NCI-H345 treated with DMSO at 0.1 percent for 48 hours (cell line): Measurements from ENCODE around the gene GJA3.

Experiments
- DNase-seq: peaks from one replicate; lab custom pipeline; 2025; ENCODE audit not compliant: unreplicated experiment; lab: John Stamatoyannopoulos, UW

Gene GJA3

DNA sequence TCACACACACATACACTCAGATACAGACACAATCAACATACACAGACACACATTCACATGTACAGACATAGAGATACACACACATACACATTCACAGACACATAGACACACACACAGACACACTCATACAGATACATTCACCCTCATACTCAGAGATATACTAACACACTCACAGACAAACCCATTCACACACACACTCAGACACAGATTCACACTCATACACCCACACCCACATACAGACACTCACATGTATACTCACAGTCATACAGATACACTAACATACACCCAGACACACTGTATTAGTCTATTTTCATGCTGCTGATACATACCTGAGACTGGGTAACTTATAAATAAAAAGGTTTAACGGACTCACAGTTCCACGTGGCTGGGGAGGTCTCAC is 30.8 kb downstream of the GJA3 start:
- no peak for DNase-seq

DNA sequence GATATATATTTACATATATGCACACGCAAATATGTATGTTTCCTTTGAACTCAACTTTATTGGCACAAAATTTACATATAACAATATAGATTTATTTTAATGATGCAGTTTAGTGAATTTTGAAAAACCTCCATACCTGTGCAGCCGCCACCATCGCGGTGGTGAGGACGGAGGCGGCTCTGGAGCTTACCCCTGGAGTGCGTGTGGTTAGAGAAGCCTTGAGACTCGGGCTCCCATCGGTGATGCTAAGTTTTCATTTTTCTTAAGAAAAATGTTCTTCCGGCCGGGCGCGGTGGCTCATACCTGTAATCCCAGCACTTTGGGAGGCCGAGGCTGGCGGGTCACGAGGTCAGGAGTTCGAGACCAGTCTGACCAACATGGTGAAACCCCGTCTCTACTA is 31.8 kb downstream of the GJA3 start:
- no peak for DNase-seq

DNA sequence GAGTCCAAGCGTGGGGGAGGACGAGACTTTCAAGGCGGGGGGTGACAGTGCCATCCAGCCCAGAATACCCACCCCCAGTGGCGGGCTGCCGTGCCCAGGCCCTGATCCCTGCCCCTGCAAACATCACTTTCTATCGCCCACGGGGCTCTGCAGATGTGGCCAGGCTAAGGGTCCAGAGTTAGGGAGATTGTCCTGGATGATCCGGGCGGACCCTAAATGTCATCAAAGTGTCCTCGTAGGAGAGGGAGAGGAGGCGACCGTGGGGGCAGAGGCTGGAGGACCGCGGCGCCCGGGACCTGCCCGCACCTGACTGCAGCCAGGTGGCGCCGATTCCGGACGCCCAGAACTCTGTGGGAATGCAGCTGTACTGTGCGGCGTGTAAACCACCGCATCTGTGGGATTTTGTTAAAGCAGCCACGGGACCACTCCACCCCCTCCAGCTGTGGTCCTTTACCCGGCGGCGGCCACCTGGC is 32.4 kb downstream of the GJA3 start:
- DNase-seq, result no peak

DNA sequence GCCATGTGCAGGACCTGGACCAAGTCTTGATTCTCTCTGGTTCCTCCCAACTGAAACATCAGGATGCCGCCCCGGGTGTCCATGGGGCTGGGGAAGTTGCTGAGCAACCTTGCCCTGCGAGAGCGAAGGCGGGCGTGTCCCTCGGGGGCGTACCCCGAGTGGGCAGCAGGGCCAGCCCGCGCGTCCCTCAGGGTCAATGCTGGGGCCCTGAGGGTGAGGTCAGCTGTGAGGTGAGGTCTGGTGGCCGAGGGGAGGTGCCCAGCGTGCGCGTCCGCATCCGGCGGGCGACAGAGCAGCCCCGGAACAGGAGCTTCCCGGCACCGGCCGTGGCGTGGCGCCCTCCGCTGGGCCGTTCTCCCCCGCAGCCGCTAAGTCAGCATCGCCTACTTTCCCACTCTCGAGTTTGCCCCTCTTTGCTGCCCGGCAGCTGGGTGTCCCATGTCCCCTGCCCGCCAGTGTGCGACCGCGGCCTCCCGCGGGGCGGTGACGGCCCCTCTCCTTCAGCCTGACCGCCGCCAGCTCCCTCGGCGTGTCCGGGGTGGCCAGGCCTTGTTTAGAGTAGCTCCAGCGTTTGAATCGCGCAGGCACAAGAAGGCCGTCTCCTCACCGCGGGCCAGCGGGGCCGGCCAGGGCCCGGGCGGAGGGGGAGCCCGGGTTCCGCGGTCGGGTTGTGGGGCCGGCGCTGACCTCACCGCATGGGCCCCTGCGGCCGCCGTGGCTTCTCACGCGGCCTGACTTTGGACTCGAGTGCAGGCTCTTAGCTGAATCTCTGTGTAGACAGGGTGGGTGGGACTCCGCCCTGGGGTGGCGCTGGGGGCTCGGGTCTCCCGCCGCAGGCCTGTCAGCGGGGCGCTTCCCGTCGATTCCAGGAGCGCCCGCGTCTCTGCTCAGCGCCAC is 33.0 kb downstream of the GJA3 start:
- DNase-seq, result no peak

DNA sequence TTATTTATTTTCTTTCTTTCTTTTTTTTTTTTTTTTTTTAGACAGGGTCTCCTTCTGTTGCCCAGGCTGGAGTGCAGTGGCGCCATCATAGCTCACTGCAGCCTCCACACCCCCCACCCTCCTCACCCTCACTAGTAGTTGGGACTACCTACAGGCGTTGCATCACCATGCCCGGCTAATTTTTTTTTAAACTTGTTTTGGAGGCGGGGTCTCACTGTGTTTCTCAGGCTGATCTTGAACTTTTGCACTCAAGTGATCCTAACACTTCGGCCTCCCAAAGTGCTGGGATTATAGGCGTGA is 33.6 kb downstream of the GJA3 start:
- no peak for DNase-seq

DNA sequence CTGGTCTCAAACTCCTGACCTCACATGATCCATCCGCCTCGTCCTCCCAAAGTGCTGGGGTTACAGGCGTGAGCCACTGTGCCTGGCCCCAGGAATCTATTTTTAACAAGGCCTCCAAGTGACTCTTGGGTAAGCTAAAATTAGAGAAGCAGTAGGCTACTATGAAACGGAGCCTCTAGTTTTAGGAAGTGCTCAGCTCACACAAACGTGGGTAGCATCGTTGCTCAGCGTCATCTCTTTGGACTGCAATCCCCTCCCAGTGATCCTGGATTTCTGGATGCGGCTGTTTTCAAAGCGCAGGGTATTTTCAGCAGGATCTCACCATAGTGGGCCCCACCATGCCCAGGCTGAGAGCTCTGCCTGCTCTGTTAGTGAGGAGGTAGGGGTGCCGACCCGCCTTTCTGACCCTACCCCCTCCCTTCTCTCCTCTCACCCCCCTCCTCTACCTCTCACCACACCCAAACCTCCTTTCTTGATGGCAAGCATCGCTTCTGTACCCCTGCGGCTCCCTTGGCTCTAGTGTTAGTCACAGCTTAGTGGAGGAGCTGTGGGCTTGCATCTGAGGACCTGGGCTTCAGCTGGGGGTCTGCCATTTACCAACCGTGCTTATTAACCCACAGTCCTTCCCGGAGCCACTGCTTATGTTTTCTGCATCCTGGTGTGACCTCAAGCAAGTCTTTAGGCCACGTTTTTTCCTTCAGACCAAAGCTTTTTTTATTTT is 34.2 kb downstream of the GJA3 start:
- no peak for DNase-seq

DNA sequence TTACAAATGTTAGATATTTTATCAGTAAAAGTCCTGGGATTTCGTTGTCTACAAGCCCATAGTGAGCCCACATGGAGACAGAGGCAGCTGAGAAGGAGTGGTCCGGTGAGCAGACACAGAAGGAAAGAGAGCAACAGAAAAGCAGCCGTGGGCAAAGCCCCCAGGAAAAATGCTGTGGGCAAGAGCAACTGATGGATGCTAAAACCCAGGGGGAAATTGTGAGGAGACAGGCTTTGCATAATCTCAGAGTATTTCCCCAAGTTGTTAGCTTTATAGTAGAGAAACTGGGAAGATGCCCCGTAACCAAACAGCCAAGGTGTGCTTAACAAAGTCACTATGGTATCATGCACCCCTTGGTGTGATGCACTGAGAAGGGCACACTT is 35.1 kb downstream of the GJA3 start:
- DNase-seq, result no peak

DNA sequence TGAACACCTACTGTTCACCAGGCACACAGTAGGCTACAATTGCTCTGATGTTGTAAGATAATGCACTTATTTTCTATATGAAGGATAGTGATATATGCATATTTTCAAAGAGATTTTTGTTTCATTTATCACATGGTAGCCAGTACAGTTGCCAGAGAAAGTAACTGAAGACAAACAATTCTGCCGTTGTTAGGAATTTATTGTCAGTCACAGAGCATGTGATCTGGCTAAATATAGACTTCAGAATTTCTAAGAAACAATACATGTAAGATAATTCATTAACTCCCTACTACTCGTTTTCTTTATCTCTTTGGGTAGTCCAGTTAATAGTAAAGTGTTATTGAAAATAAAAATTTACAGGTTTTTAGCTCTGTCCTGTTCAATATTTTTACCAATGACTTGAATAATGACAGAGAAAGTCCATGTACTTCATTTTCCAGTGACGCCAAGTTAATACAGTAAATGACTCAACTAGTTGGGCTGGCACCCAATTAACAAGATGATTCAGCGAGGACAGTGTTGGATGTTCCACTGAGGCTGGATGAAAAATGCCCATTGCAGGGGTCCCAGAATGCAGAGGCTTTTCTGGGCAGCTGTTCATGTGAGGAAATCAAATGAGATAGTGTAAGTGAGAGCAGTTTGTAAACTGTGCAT is 35.6 kb downstream of the GJA3 start:
- DNase-seq, result no peak

DNA sequence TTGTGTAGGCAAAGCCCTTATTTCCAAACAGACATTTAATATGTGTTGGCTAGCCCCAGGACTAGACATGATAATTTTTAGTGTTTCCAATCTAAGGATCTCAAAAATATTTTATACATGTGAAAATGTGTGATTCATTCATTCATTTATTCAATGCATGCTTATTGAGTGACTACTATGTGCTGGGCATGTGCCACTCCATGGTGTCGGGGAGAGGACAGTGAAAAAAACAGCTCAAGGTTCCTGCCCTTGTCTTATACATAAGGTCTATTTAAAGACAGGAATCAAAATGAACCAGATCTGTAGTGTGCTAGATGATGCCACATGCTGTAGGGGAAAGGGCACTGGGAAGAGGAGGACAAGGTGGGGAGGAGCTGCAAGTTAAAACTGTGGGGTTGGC is 36.5 kb downstream of the GJA3 start:
- DNase-seq, result no peak

DNA sequence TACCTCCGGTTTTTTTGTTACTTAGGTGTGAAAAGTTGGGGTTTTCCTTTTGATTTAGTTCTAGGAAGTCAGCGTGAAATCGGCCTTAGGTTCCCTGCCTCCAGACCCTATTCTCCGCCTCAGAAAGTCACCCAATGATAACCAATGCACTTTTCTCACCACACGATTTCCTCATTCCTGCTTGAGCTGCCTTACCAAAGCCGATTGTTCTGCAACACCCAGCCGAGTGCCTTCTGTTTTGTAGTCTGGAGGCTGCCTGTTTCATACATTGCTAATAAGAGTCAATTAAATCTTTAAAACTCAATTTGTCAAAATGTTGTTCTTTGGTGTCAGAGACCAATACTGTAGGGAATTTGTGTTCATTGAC is 39.7 kb downstream of the GJA3 start:
- DNase-seq, result no peak

DNA sequence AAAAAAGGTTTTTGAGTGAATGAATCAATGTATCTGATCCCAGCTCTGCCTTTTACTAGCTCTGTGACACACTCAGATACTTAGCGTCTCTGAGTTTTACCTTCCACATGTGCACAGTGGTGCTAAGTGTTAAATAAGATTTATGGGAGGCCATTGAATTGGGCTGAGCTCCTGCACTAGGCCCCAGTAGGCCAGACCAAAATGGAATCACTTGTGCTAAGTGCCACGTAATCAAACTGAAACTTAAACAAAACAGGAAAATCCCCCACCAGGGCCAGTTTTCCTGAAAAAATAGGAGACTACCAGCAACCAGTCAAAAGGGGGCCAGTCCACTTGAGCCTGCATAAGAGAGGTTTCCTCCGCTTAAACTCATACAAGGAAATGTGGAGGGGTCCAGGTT is 40.9 kb downstream of the GJA3 start:
- DNase-seq, result no peak

DNA sequence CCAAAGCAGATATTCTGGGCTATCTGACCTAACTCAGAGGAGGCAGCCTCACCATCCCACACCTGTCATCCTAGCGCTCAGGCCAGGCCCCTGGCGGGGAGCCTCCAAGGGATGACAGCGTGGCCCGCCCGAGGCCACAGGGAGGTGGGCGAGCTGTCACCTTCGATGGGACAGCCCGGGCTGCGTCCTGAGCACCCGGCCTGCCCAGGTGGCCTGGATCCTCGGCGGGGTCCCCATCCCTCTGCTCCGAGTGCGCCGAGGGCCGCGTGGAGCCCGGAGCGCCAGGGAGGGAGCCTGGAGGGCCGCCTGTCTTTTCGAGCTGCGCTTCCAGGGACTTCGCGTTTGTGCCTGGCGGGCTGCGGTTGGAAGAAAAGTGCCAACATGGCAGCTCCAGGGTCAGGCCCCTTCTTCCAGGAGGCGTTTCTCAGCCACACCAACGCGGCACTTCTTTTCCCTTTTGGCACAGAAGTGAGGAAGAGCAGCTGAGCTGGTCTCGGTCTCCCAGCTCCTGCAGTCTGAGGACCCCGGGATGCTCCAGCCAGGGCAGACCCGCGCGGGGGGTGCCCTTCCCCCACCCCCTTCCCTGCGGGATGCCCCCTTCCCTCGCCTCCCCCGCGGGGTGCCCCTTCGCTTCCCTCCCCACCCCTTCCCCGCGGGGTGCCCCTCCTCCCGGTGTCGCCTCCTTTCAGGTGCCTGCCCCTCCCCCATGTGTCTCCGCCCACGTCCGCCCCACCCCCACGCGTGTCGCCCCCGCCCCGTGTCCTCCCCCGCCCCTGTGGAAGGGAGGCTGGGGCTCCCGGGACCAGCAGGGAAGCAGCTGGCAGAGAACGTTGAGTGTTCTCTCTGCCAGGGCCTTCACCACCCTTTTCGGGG is 42.3 kb downstream of the GJA3 start:
- no peak for DNase-seq

DNA sequence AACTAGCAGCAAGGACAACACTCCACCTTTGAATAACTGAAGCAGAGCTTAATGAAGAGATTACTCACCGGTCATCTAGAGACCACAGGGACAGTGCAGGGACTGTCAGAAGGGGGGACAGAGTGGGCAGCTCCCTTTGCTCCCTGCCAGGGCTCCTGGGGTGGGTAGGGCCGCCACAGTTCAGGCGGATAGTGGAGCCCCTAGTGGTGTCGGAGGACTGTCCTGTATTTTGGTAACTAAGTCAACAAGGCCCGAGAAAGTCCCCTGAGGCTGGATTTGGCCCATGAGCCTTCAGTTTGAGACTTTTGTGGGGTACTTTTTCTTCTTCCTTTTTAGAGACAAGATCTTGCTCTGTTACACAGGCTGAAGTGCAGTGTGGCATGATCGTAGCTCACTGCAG is 44.6 kb downstream of the GJA3 start:
- no peak for DNase-seq

DNA sequence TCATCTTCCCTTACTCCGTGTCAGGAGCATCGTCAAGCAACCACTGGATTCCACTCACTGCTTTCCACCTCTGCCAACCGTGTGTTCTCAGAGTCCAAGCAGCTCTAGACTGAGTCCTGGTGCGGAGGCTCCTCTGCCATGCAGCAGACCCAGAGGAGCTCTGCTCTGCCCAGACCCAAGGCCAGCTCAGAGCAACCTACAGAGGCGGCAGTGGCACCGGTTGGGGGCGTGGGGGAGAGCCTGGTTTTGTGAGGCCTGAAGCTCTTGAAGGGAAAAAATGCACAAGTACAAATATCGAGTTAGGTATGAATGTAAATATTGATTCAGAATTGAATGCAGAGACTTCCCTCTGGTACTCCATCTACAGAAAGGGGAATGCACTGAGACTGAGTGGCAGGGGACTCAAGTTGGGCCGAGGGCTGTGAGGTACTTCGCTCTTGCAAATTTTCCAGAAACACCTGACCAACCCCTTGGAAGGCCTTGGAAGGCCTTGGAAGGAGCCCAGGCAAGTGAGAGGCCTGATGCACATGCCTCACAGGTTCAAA is 46.7 kb downstream of the GJA3 start:
- no peak for DNase-seq

DNA sequence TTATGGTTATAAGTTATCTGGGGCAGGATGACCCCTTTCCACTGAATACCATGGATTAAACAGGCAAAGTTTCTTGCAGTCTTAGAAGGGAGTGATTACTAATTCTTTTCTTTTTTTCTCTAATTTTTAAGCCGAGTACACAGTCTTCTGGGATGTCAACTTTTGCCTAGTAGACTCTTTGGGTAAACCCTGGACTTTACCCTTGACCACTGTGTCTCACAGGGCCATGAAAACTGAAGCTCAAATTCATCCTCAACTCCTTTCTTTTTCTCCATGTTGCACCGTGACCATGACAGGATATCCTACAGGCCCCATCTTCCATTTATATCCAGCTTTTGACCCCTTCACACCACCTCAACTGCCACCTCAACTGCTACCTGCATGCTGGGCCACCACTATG is 51.8 kb downstream of the GJA3 start:
- no peak for DNase-seq

DNA sequence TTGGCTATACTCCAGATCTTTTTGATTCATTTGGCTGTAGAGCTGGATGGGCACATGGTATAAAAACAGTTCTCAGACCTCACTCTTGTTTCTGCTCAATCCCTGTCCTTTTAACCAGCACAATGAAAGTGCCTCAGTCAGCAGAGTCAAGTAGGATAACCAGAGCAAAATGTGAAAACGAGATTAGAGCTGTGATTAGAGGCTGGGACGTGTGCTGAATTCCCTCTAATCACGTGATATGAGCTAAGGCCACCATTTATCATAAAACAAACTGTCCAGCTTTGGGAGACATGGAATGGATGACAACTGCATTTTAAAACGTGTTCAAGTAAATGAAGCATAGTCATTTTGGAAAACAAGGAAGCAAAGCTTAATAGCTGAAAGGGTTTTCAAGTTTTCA is 54.1 kb downstream of the GJA3 start:
- DNase-seq, result no peak

DNA sequence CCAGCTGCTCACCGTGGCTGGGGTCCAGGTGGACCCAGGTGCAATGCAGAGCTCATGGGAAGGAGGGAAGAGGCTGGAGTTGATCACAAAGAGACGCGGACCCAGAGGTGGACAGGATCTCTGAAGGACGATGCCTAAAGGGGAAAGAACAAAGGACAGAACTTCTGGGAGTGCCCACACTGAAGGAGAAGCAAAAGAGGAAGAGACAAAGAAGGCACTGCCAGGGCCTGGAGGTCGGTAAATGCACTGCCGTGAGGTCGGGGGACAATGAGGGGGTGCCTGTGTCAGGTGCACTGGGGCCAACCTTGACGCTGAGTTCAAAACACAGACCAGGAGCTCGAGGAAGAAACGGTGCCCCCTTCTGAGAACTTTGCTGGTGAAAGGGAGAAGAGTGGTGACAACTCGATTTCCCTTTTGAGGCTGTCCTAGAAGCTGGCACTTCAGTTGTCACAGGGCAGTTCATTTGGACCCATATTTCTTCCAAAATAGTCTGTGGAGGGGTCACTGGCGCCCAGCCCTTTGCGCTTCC is 55.6 kb downstream of the GJA3 start:
- no peak for DNase-seq

DNA sequence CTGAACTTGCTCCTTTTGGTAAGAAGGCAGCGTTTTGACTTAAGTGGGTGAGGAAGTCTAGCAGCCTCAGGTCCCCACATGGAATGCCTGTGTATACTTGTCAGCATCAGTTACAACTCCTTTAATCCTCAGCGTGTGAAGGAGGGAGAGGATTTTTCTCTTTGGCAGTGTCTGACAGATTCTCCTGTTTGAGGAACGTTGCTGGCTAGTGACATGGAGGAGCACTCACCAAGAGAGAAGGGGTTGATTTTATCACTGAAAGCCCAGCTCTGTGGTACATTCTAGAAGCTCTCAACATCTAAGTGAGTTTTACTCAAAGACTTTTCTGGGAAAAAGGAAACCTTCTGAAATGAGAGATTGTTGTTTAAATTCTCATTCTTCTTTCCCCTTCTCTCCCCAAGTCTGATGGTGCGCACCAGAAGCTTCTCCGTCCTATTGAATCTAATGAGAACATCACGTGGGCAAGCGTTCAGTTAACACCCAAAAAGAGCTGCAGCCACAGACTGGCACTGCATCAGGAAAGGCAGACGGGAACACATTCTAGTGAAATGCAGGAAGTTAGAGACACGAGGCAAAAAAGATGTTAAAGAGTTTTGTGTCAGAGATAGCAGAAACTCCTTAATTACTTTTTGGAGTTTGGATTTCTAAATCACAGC is 58.2 kb downstream of the GJA3 start:
- DNase-seq, result no peak

DNA sequence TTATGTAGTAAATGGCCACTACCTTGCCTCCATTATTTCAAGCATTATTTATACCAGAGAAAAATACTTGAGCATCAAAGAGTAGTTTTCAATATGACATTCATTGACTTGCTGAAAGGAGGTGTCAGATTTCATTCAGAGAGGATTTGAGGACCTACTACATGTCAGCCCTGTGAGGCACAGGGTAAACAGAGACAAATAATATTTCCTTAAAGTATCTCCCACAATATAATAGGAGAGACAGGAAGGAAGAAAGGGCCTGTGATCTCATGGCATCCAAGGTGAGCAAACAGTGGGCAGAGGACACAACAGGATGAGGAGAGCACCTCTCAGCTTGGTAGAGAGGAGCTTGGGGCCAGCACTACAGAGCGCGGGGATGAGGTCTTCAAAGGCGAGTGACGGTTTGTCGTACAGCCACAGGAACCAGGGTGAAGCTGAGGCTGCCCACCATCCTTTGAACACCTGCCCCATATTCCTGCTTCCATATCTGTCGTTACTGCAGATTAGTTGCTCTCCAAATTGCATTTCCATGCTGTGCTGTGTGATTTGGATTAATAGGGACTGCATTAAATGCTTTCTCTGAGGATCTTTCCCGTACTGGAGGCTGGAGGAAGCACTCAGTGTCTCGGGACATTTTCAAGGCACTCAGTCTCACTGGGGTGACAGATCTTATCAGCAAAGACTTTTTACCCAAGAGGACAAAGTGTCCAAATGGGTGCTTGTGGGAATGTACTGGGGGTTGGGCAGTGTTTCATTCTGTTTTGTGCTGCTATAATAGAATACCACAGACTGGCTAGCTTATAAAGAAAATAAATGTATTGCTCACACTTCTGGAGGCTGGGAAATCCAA is 59.2 kb downstream of the GJA3 start:
- DNase-seq, result no peak
